Left lung (tissue), 10 donors: ENCODE measurements around the gene CHM. TPM values are rescaled to one million over a fixed set of nuclear protein-coding genes. Genes with fewer than 3 reads are reported as not detected.

Experiments used
- ATAC-seq: fragments of 200-7000 bp; cut with Tn5 transposase; one replicate; pipeline ENCODE4 v1.9.1; 2020; ENCODE audit warnings: moderate library complexity
- DNase-seq, 4 donors: peaks; one replicate each; pipeline ENCODE4 v3.0.0-alpha.2; 2013 to 2020
- H3K27ac ChIP-seq, 2 donors: fragments of 200-600 bp; sonication (generic) in 1 of 2; one replicate each; pipeline versions ENCODE4 v1.5.0 to v1.8.0; 2020 to 2021
- H3K27me3 ChIP-seq, 2 donors: fragments of 200-600 bp; sonication (generic) in 1 of 2; one replicate each; pipeline versions ENCODE4 v1.5.0 to v1.8.0; 2020 to 2021
- H3K36me3 ChIP-seq, 2 donors: fragments of 200-600 bp; sonication (generic) in 1 of 2; one replicate each; pipeline versions ENCODE4 v1.5.0 to v1.8.0; 2020 to 2021
- H3K4me1 ChIP-seq, 2 donors: fragments of 200-600 bp; one replicate each; pipeline ENCODE4 v1.8.0; 2021
- H3K4me3 ChIP-seq, 2 donors: fragments of 200-600 bp; sonication (generic) in 1 of 2; one replicate each; pipeline versions ENCODE4 v1.5.0 to v1.8.0; 2020 to 2021; ENCODE audit warnings: mild to moderate bottlenecking in 1 of 2
- H3K9me3 ChIP-seq, 2 donors: fragments of 200-600 bp; sonication (generic) in 1 of 2; one replicate each; pipeline versions ENCODE4 v1.5.0 to v1.8.0; 2020 to 2021
- intact Hi-C, 2 donors: fragments of 100-400 bp; cut with DNase I; formaldehyde crosslinking; loops; one replicate each; pipeline versions ENCODE4 v1.11.2 to v1.14.2; 2022
- polyA plus RNA-seq, 6 donors: library from polyadenylated mRNA; unstranded; fragments of 120-200 nt; gene quantifications; one replicate each; pipeline ENCODE4 v1.2.1, GENCODE V29; 2013; ENCODE audit not compliant: insufficient read length in 6 of 6
- total RNA-seq, 2 donors: library from RNA; stranded (reverse); fragmentation: NEBNext Ultra II Directional; extraction: Animal tissue kit (Norgen Biotek cat#: 25700); gene quantifications; one replicate each; pipeline ENCODE4 v1.2.1, GENCODE V29; 2021
- TF ChIP-seq, protein P1 (sequence below), 2 donors: fragments of 200-600 bp; sonication (generic) in 1 of 2; IDR thresholded peaks; one replicate each; pipeline versions ENCODE4 v1.5.0 to v1.8.0; 2021; ENCODE audit warnings: antibody characterized with exemption in 2 of 2
- donor health status: DM: no; HTN: yes; CAD: no.
- donor health status: DM: no; HTN: no; CAD: no.

The CHM gene
- total and polyA plus RNA-seq, 8 donors = 19.6 to 25.2 (median 21.3) TPM

GRCh38 chrX:86051741-86052140 lies 4.4 kb upstream of the CHM start:
- H3K27me3 ChIP-seq = peaks cover 0 to 3% of the 10 kb centered on the region in 2 donors
- H3K36me3 ChIP-seq = no peaks in the 10 kb centered on the region
- TF ChIP-seq, protein P1, sequence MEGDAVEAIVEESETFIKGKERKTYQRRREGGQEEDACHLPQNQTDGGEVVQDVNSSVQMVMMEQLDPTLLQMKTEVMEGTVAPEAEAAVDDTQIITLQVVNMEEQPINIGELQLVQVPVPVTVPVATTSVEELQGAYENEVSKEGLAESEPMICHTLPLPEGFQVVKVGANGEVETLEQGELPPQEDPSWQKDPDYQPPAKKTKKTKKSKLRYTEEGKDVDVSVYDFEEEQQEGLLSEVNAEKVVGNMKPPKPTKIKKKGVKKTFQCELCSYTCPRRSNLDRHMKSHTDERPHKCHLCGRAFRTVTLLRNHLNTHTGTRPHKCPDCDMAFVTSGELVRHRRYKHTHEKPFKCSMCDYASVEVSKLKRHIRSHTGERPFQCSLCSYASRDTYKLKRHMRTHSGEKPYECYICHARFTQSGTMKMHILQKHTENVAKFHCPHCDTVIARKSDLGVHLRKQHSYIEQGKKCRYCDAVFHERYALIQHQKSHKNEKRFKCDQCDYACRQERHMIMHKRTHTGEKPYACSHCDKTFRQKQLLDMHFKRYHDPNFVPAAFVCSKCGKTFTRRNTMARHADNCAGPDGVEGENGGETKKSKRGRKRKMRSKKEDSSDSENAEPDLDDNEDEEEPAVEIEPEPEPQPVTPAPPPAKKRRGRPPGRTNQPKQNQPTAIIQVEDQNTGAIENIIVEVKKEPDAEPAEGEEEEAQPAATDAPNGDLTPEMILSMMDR (IDR thresholded peaks at IDR 0.05) = no peak
- ATAC-seq (no peak), DNase-seq (no peak)
- H3K4me1 ChIP-seq = no peaks in the 10 kb centered on the region
- no peaks in the 10 kb centered on the region for H3K9me3 ChIP-seq
- intact Hi-C loops = no loop called here
- no peak overlapping the region for H3K27ac ChIP-seq
- no peak overlapping the region for H3K4me3 ChIP-seq

GRCh38 chrX:86047936-86048280 lies 550 bp upstream of the CHM start:
- peak overlapping the region; percentile 40 to 54 for H3K4me3 ChIP-seq
- H3K27me3 ChIP-seq = peaks cover 0 to 3% of the 10 kb centered on the region in 2 donors
- intact Hi-C loops = no loop called here
- H3K27ac ChIP-seq = peak overlapping the region; percentile 78 to 89
- H3K36me3 ChIP-seq = no peaks in the 10 kb centered on the region
- no peak for ATAC-seq
- H3K4me1 ChIP-seq = peaks cover 0 to 10% of the 10 kb centered on the region in 2 donors
- DNase-seq = peak in 1 of 4 donors; percentile 5
- no peaks in the 10 kb centered on the region for H3K9me3 ChIP-seq
- TF ChIP-seq, protein P1 (IDR thresholded peaks at IDR 0.05) = no peak

- DNase-seq (no peak), ATAC-seq (no peak)
- Histone ChIP-seq H3K4me1 (peaks cover 0 to 13% of the 10 kb centered on the region in 2 donors), H3K36me3 (no peaks in the 10 kb centered on the region), H3K4me3 (no peak overlapping the region), H3K9me3 (no peaks in the 10 kb centered on the region), H3K27me3 (peaks cover 0 to 3% of the 10 kb centered on the region in 2 donors), H3K27ac (no peak overlapping the region)
- intact Hi-C loops = no loop called here
- TF ChIP-seq, protein P1 (IDR thresholded peaks at IDR 0.05) = no peak
Observed at GRCh38 chrX:86044216-86044615, 3.1 kb downstream of the CHM start.

DNA sequence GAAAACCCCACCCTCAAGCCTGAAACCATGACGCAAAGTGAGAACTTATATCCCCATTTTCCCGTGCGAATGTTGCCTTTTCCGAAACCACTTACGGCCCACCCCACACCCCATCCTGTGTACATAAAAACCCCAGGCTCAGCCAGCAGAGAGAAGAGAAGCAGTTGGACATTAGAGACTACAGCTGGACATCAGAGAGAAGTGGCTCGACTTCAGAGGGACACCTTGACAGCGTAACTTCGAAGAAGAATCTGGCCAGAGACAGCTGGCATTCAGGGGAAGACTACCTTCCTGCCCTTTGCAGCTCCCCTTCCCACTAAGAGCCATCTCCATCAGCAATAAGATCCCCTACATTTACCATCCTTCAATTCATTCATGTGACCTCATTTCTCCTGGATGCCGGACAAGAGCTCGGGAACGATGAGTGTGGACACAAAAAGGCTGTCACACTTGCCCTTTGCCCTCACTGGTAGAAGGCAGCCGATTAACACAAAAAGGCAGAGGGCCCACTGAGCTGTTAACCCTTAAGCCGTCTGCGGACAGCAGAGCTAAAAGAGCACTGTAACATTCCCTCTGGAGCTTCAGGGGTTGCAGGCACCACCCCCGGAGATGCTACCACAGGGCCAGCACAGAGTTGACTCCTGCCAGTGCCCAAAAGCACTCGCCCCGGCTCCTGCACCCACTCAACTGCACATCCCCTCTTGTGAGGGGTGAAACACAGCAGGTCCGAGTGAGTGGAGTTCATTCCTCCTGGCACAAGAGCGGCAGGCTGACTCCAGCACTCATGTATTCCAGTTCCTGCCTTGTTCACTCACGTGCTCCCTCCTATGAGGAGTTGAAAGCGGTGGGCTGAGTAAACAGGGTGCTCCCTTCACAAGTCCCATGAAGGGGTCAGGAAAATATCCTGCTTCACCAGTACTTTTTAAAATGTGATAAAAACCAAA lies 7.5 kb downstream of the CHM start:
- intact Hi-C loops = no loop called here
- H3K27me3 ChIP-seq = no peaks in the 10 kb centered on the region
- no peak for DNase-seq

GRCh38 chrX:86033385-86033784 lies 14.0 kb downstream of the CHM start:
- Histone ChIP-seq H3K27ac (no peak overlapping the region), H3K36me3 (no peaks in the 10 kb centered on the region), H3K4me1 (no peaks in the 10 kb centered on the region), H3K9me3 (no peaks in the 10 kb centered on the region), H3K27me3 (no peaks in the 10 kb centered on the region), H3K4me3 (no peak overlapping the region)
- ATAC-seq (no peak), DNase-seq (no peak)
- TF ChIP-seq, protein P1 (IDR thresholded peaks at IDR 0.05) = no peak
- intact Hi-C loops = no loop called here

More for the DNA sequence above, 7.5 kb downstream of the CHM start:
- no peak overlapping the region for H3K4me3 ChIP-seq
- peaks cover 0 to 3% of the 10 kb centered on the region in 2 donors for H3K4me1 ChIP-seq
- ATAC-seq = no peak
- H3K9me3 ChIP-seq = no peaks in the 10 kb centered on the region
- TF ChIP-seq, protein P1 (IDR thresholded peaks at IDR 0.05) = no peak
- no peaks in the 10 kb centered on the region for H3K36me3 ChIP-seq
- H3K27ac ChIP-seq = no peak overlapping the region
